ENCODE measurements around the gene IL16.

Gene IL16

GRCh38 chr15:81295486-81296121 is 98.9 kb downstream of the IL16 start:
- DNase-seq (ENCODE audit: low read depth) = no peak

- no peak for DNase-seq (ENCODE audit: low read depth)
Measured at GRCh38 chr15:81296186-81296585, 99.5 kb downstream of the IL16 start.

- DNase-seq (ENCODE audit: low read depth) = no peak
Measured at GRCh38 chr15:81296673-81297072, 100.0 kb downstream of the IL16 start.

- no peak for DNase-seq (ENCODE audit: low read depth)
Measured at GRCh38 chr15:81297147-81297572, 100.5 kb downstream of the IL16 start.

GRCh38 chr15:81297603-81298575 is 101.2 kb downstream of the IL16 start:
- no peak for DNase-seq (ENCODE audit: low read depth)

- no peak for DNase-seq (ENCODE audit: low read depth)
Measured at GRCh38 chr15:81298611-81299010, 101.9 kb downstream of the IL16 start.

GRCh38 chr15:81299156-81299555 is 102.5 kb downstream of the IL16 start:
- DNase-seq (ENCODE audit: low read depth) = no peak

GRCh38 chr15:81299630-81300273 is 103.1 kb downstream of the IL16 start:
- DNase-seq (ENCODE audit: low read depth) = no peak

- DNase-seq (ENCODE audit: low read depth) = no peak
Measured at GRCh38 chr15:81301385-81301784, 104.7 kb downstream of the IL16 start.

GRCh38 chr15:81301815-81302399 is 105.2 kb downstream of the IL16 start:
- no peak for DNase-seq (ENCODE audit: low read depth)

- DNase-seq (ENCODE audit: low read depth) = no peak
Measured at GRCh38 chr15:81302701-81303109, 106.0 kb downstream of the IL16 start.

GRCh38 chr15:81303244-81304225 is 106.9 kb downstream of the IL16 start:
- DNase-seq (ENCODE audit: low read depth) = no peak

GRCh38 chr15:81304226-81304625 is 107.5 kb downstream of the IL16 start:
- DNase-seq (ENCODE audit: low read depth) = no peak

GRCh38 chr15:81308260-81308659 is 111.6 kb downstream of the IL16 start:
- no peak for DNase-seq (ENCODE audit: low read depth)

GRCh38 chr15:81309647-81310450 is 113.2 kb downstream of the IL16 start:
- no peak for DNase-seq (ENCODE audit: low read depth)

- no peak for DNase-seq (ENCODE audit: low read depth)
Measured at GRCh38 chr15:81310480-81310879, 113.8 kb downstream of the IL16 start.

GRCh38 chr15:81311752-81312464 is 115.2 kb downstream of the IL16 start:
- no peak for DNase-seq (ENCODE audit: low read depth)

GRCh38 chr15:81312790-81313543 is 116.3 kb downstream of the IL16 start:
- DNase-seq (ENCODE audit: low read depth) = peak; percentile 95

GRCh38 chr15:81313686-81314085 is 117.0 kb downstream of the IL16 start:
- no peak for DNase-seq (ENCODE audit: low read depth)

Measured in non-pigmented ciliary epithelial cell (primary cell).